Trophoblast cell (in vitro differentiated cells and primary cell): ENCODE measurements around the gene CCL16.

Experiments used
- DNase-seq, 2 donors: peaks; one replicate each; pipeline ENCODE4 v3.0.0-alpha.2; 2016
- H2AFZ ChIP-seq: 2 replicates; pipeline ENCODE4 v1.6.1; 2013; ENCODE audit warnings: low read length, moderate library complexity, mild to moderate bottlenecking; ENCODE audit not compliant: insufficient read depth, poor library complexity
- H2AK5ac ChIP-seq: 2 replicates; pipeline ENCODE4 v1.6.1; 2013; ENCODE audit warnings: mild to moderate bottlenecking, low read length
- H2BK120ac ChIP-seq: 2 replicates; pipeline ENCODE4 v1.6.1; 2013; ENCODE audit warnings: low read length, mild to moderate bottlenecking, moderate library complexity; ENCODE audit not compliant: insufficient read depth, poor library complexity
- H2BK12ac ChIP-seq: 2 replicates; pipeline ENCODE4 v1.6.1; 2013; ENCODE audit warnings: mild to moderate bottlenecking, low read length, moderate library complexity
- H2BK5ac ChIP-seq: 2 replicates; pipeline ENCODE4 v1.6.1; 2013; ENCODE audit warnings: low read length, low read depth, moderate library complexity, mild to moderate bottlenecking; ENCODE audit not compliant: poor library complexity
- H3K14ac ChIP-seq: 2 replicates; pipeline ENCODE4 v1.6.1; 2013; ENCODE audit warnings: mild to moderate bottlenecking, low read length
- H3K18ac ChIP-seq: 2 replicates; pipeline ENCODE4 v1.6.1; 2013; ENCODE audit warnings: mild to moderate bottlenecking, low read length
- H3K23ac ChIP-seq: 2 replicates; pipeline ENCODE4 v1.6.1; 2013; ENCODE audit warnings: low read length
- H3K27ac ChIP-seq: 2 replicates; pipeline ENCODE4 v1.5.1; 2013; ENCODE audit warnings: low read depth, mild to moderate bottlenecking, inconsistent platforms, low read length, moderate library complexity
- H3K27me3 ChIP-seq: 2 replicates; pipeline ENCODE4 v1.6.1; 2013; ENCODE audit warnings: inconsistent platforms, mild to moderate bottlenecking, low read length, moderate library complexity; ENCODE audit not compliant: insufficient read depth
- H3K36me3 ChIP-seq, 2 experiments: 1 replicate in 1 of 2; 2 replicates in 1 of 2; pipeline ENCODE4 v1.6.1; 2013; ENCODE audit warnings: low read length in 2 of 2, mild to moderate bottlenecking in 2 of 2, moderate library complexity in 1 of 2; ENCODE audit not compliant: insufficient read depth in 2 of 2, control insufficient read depth in 1 of 2
- H3K4ac ChIP-seq: 2 replicates; pipeline ENCODE4 v1.6.1; 2013; ENCODE audit warnings: low read depth, mild to moderate bottlenecking, low read length, moderate library complexity
- H3K4me1 ChIP-seq, 2 experiments: 1 replicate in 1 of 2; 2 replicates in 1 of 2; pipeline ENCODE4 v1.6.1; 2013; ENCODE audit warnings: low read length in 2 of 2, mild to moderate bottlenecking in 2 of 2, moderate library complexity in 1 of 2; ENCODE audit not compliant: insufficient read depth in 2 of 2, control insufficient read depth in 1 of 2
- H3K4me2 ChIP-seq: 2 replicates; pipeline ENCODE4 v1.6.1; 2013; ENCODE audit warnings: inconsistent platforms, mild to moderate bottlenecking, low read length, moderate library complexity
- H3K4me3 ChIP-seq: 2 replicates; pipeline ENCODE4 v1.5.1; 2013; ENCODE audit warnings: mild to moderate bottlenecking, low read depth, low read length, inconsistent platforms
- H3K79me1 ChIP-seq: one replicate; pipeline ENCODE4 v1.6.1; 2013; ENCODE audit warnings: low read length
- H3K79me2 ChIP-seq: 2 replicates; pipeline ENCODE4 v1.6.1; 2013; ENCODE audit warnings: low read length, mild to moderate bottlenecking; ENCODE audit not compliant: control insufficient read depth, insufficient read depth, poor library complexity
- H3K9ac ChIP-seq: 2 replicates; pipeline ENCODE4 v1.6.1; 2013; ENCODE audit warnings: mild to moderate bottlenecking, low read length
- H3K9me3 ChIP-seq: 2 replicates; pipeline ENCODE4 v1.6.1; 2013; ENCODE audit warnings: low read depth, mild to moderate bottlenecking, control low read depth, inconsistent platforms, low read length; ENCODE audit not compliant: insufficient read depth
- H4K12ac ChIP-seq: 2 replicates; pipeline ENCODE4 v1.6.1; 2013; ENCODE audit warnings: low read depth, mild to moderate bottlenecking, low read length, moderate library complexity
- H4K8ac ChIP-seq: 2 replicates; pipeline ENCODE4 v1.6.1; 2013; ENCODE audit warnings: low read depth, mild to moderate bottlenecking, low read length, moderate library complexity
- H4K91ac ChIP-seq: one replicate; pipeline ENCODE4 v1.6.1; 2013; ENCODE audit warnings: low read depth, mild to moderate bottlenecking, low read length, moderate library complexity
- WGBS: extraction: QIAGEN DNeasy Blood & Tissue Kit; methylation state at CpG from one replicate; pipeline ENCODE4 v1.1.7; 2013; ENCODE audit warnings: missing lambda C conversion rate; ENCODE audit not compliant: insufficient read length, insufficient coverage; ENCODE audit errors: extremely low coverage; 5-methylcytosine and 5-hydroxymethylcytosine counted together

Gene CCL16

GRCh38 chr17:35934760-35935159 is 46.5 kb downstream of the CCL16 start:
- no CpG with 5 or more reads among the region's 10 CpGs for WGBS
- no peak overlapping the region for H3K27ac ChIP-seq
- no peak overlapping the region for H3K14ac ChIP-seq
- H4K8ac ChIP-seq = no peak overlapping the region
- no peak overlapping the region for H3K23ac ChIP-seq
- H2BK5ac ChIP-seq = no peak overlapping the region
- no peaks in the 10 kb centered on the region for H3K79me1 ChIP-seq
- H3K4me3 ChIP-seq = no peak overlapping the region
- H4K91ac ChIP-seq = no peak overlapping the region
- no peak overlapping the region for H3K9ac ChIP-seq
- H2BK120ac ChIP-seq = no peak overlapping the region
- no peaks in the 10 kb centered on the region for H3K27me3 ChIP-seq
- no peak overlapping the region for H3K4me2 ChIP-seq
- H3K18ac ChIP-seq = no peak overlapping the region
- no peaks in the 10 kb centered on the region for H3K79me2 ChIP-seq
- no peaks in the 10 kb centered on the region for H3K36me3 ChIP-seq
- H2BK12ac ChIP-seq = no peak overlapping the region
- peaks cover 3% of the 10 kb centered on the region in 2 experiments for H3K4me1 ChIP-seq
- H2AFZ ChIP-seq = no peak overlapping the region
- H4K12ac ChIP-seq = no peak overlapping the region
- H2AK5ac ChIP-seq = no peak overlapping the region
- no peak for DNase-seq
- H3K4ac ChIP-seq = no peak overlapping the region
- H3K9me3 ChIP-seq = no peaks in the 10 kb centered on the region

- no peak overlapping the region for H3K4me2 ChIP-seq
- no peaks in the 10 kb centered on the region for H3K79me2 ChIP-seq
- no peak overlapping the region for H3K9ac ChIP-seq
- H3K4ac ChIP-seq = no peak overlapping the region
- no peak overlapping the region for H4K12ac ChIP-seq
- H4K91ac ChIP-seq = no peak overlapping the region
- H4K8ac ChIP-seq = no peak overlapping the region
- H3K36me3 ChIP-seq = no peaks in the 10 kb centered on the region
- no peak overlapping the region for H3K27ac ChIP-seq
- no peak for DNase-seq
- H2AFZ ChIP-seq = no peak overlapping the region
- no peak overlapping the region for H2AK5ac ChIP-seq
- no peak overlapping the region for H2BK12ac ChIP-seq
- H2BK5ac ChIP-seq = no peak overlapping the region
- no peaks in the 10 kb centered on the region for H3K27me3 ChIP-seq
- H3K14ac ChIP-seq = no peak overlapping the region
- no peak overlapping the region for H3K18ac ChIP-seq
- H3K79me1 ChIP-seq = no peaks in the 10 kb centered on the region
- H3K4me1 ChIP-seq = peaks cover 3% of the 10 kb centered on the region in 2 experiments
- no peaks in the 10 kb centered on the region for H3K9me3 ChIP-seq
- H3K4me3 ChIP-seq = no peak overlapping the region
- H2BK120ac ChIP-seq = no peak overlapping the region
- H3K23ac ChIP-seq = no peak overlapping the region
Observed at GRCh38 chr17:35932586-35932985, 48.7 kb downstream of the CCL16 start.

DNA sequence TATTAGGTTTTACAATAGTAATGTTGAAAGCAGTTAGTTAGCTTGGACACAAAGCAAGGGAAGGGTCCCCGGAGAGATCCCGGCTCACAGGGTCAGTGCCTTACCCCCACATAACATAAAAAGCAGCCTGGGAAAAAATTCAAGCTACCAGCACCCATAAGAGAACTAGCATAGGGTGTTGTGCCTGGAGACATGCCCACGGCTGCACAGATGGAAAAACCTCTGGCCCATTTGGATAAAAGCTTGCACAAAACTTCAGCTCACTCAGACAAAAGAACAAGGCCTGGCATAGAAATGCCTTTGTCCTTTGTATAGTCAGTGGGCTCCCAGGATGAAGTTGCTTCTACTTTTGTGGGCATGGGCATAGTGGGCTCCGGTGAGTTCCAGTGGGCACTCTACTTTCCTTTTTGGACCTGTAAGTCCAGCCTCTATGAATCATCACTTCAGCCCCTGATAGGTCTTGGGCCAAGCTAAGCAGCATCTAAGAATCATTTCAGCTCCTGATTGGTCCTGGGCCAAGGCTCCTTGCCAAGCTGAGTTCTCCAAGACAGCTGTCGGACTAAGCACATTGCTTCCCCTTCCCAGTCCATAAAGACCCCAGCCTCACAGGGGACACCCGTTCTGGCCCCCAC is 49.4 kb downstream of the CCL16 start:
- Histone ChIP-seq H3K79me2 (no peaks in the 10 kb centered on the region), H3K79me1 (no peaks in the 10 kb centered on the region), H3K27ac (no peak overlapping the region), H4K8ac (no peak overlapping the region), H3K4me2 (no peak overlapping the region), H4K12ac (no peak overlapping the region), H2AFZ (no peak overlapping the region), H3K4me1 (peaks cover 3% of the 10 kb centered on the region in 2 experiments), H3K9ac (no peak overlapping the region), H3K18ac (no peak overlapping the region), H3K4ac (no peak overlapping the region), H2BK120ac (no peak overlapping the region), H3K27me3 (no peaks in the 10 kb centered on the region), H3K4me3 (no peak overlapping the region), H2AK5ac (no peak overlapping the region), H3K9me3 (no peaks in the 10 kb centered on the region), H3K36me3 (no peaks in the 10 kb centered on the region), H3K23ac (no peak overlapping the region), H2BK12ac (peak overlapping the region; percentile 36), H4K91ac (peak overlapping the region; percentile 22), H2BK5ac (no peak overlapping the region), H3K14ac (no peak overlapping the region)
- no CpG with 5 or more reads among the region's 6 CpGs for WGBS
- no peak for DNase-seq

GRCh38 chr17:35930211-35931065 is 50.9 kb downstream of the CCL16 start, which contains the start of gene RDM1:
RDM1 (minus strand) TSS chr17:35930773; CDS start chr17:35930727, 46 bp downstream.
- Histone ChIP-seq H4K91ac (no peak within 1 kb of the TSS), H3K23ac (no peak within 1 kb of the TSS), H2BK120ac (no peak within 1 kb of the TSS), H3K9ac (no peak within 1 kb of the TSS), H3K18ac (no peak within 1 kb of the TSS), H4K8ac (peak within 1 kb of the TSS; percentile 86), H2BK12ac (no peak within 1 kb of the TSS), H2BK5ac (no peak within 1 kb of the TSS), H3K4me2 (peak within 1 kb of the TSS; percentile 95), H3K4ac (no peak within 1 kb of the TSS), H3K9me3 (no peaks in the 10 kb centered on the region), H4K12ac (peak within 1 kb of the TSS; percentile 80), H3K79me2 (no peaks in the 10 kb centered on the region), H2AFZ (peak within 1 kb of the TSS; percentile 96), H3K79me1 (no peaks in the 10 kb centered on the region), H3K14ac (peak within 1 kb of the TSS; percentile 40), H3K4me3 (peak within 1 kb of the TSS; percentile 74), H3K27ac (no peak within 1 kb of the TSS), H3K4me1 (peaks cover 3% of the 10 kb centered on the region in 2 experiments), H3K36me3 (no peaks in the 10 kb centered on the region), H3K27me3 (no peaks in the 10 kb centered on the region), H2AK5ac (no peak within 1 kb of the TSS)
- WGBS = no CpG with 5 or more reads among the region's 35 CpGs
- DNase-seq = peak; percentile 22 to 60
